ENCODE data around the gene MCC.

MCC gene

GRCh38 chr5:113163328-113163727 is 324.9 kb downstream of the MCC start:
- no peak for TF ChIP-seq EP300 (IDR thresholded peaks at IDR 0.05; ENCODE audit: borderline replicate concordance)
- TF ChIP-seq YY1 (IDR thresholded peaks at IDR 0.05; ENCODE audit: low read depth) = no peak
- no peak for TF ChIP-seq ZBTB7A (IDR thresholded peaks at IDR 0.05; ENCODE audit: low read depth)
- TF ChIP-seq MAX (IDR thresholded peaks at IDR 0.05) = no peak
- no peak for TF ChIP-seq RAD21 (IDR thresholded peaks at IDR 0.05; ENCODE audit: low read depth)
- TF ChIP-seq EGR1 (IDR thresholded peaks at IDR 0.05) = no peak
- no peak for TF ChIP-seq CREB1 (IDR thresholded peaks at IDR 0.05; ENCODE audit: low read depth)
- TF ChIP-seq TAF1 (IDR thresholded peaks at IDR 0.05; ENCODE audit: low read depth) = no peak
- TF ChIP-seq TCF12 (IDR thresholded peaks at IDR 0.05; ENCODE audit: low read depth) = no peak
- no peak for TF ChIP-seq USF1 (IDR thresholded peaks at IDR 0.05)
- TF ChIP-seq NFIC (IDR thresholded peaks at IDR 0.05) = no peak
- TF ChIP-seq FOXM1 (IDR thresholded peaks at IDR 0.05; ENCODE audit: borderline replicate concordance, low read depth) = no peak

- TF ChIP-seq NFIC (IDR thresholded peaks at IDR 0.05) = no peak
- no peak for TF ChIP-seq ZBTB7A (IDR thresholded peaks at IDR 0.05; ENCODE audit: low read depth)
- no peak for TF ChIP-seq CREB1 (IDR thresholded peaks at IDR 0.05; ENCODE audit: low read depth)
- no peak for TF ChIP-seq CEBPB (IDR thresholded peaks at IDR 0.05)
- TF ChIP-seq RAD21 (IDR thresholded peaks at IDR 0.05; ENCODE audit: low read depth) = no peak
- no peak for TF ChIP-seq MAX (IDR thresholded peaks at IDR 0.05)
- TF ChIP-seq FOXM1 (IDR thresholded peaks at IDR 0.05; ENCODE audit: borderline replicate concordance, low read depth) = no peak
- TF ChIP-seq TAF1 (IDR thresholded peaks at IDR 0.05; ENCODE audit: low read depth) = no peak
- no peak for TF ChIP-seq EGR1 (IDR thresholded peaks at IDR 0.05)
- no peak for TF ChIP-seq YY1 (IDR thresholded peaks at IDR 0.05; ENCODE audit: low read depth)
- no peak for TF ChIP-seq EP300 (IDR thresholded peaks at IDR 0.05; ENCODE audit: borderline replicate concordance)
- TF ChIP-seq TEAD4 (IDR thresholded peaks at IDR 0.05) = no peak
- TF ChIP-seq TCF12 (IDR thresholded peaks at IDR 0.05; ENCODE audit: low read depth) = no peak
- no peak for TF ChIP-seq USF1 (IDR thresholded peaks at IDR 0.05)
- no peak for TF ChIP-seq REST (IDR thresholded peaks at IDR 0.05; ENCODE audit: low read depth)
Measured at GRCh38 chr5:113162770-113163169, 325.5 kb downstream of the MCC start.

- TF ChIP-seq FOXM1 (IDR thresholded peaks at IDR 0.05; ENCODE audit: borderline replicate concordance, low read depth) = no peak
- TF ChIP-seq TAF1 (IDR thresholded peaks at IDR 0.05; ENCODE audit: low read depth) = no peak
Measured at GRCh38 chr5:113162208-113162607, 326.0 kb downstream of the MCC start.

GRCh38 chr5:113161806-113162205 is 326.4 kb downstream of the MCC start:
- TF ChIP-seq FOXM1 (IDR thresholded peaks at IDR 0.05; ENCODE audit: borderline replicate concordance, low read depth) (no peak), TAF1 (IDR thresholded peaks at IDR 0.05; ENCODE audit: low read depth) (no peak), ZBTB7A (IDR thresholded peaks at IDR 0.05; ENCODE audit: low read depth) (no peak), TCF12 (IDR thresholded peaks at IDR 0.05; ENCODE audit: low read depth) (no peak), CEBPB (IDR thresholded peaks at IDR 0.05) (no peak), CREB1 (IDR thresholded peaks at IDR 0.05; ENCODE audit: low read depth) (no peak), YY1 (IDR thresholded peaks at IDR 0.05; ENCODE audit: low read depth) (no peak), RAD21 (IDR thresholded peaks at IDR 0.05; ENCODE audit: low read depth) (no peak), TEAD4 (IDR thresholded peaks at IDR 0.05) (no peak), MAX (IDR thresholded peaks at IDR 0.05) (no peak), USF1 (IDR thresholded peaks at IDR 0.05) (no peak), NFIC (IDR thresholded peaks at IDR 0.05) (no peak)

GRCh38 chr5:113157886-113158285 is 330.4 kb downstream of the MCC start:
- no peak for TF ChIP-seq EGR1 (IDR thresholded peaks at IDR 0.05)
- TF ChIP-seq USF1 (IDR thresholded peaks at IDR 0.05) = no peak
- TF ChIP-seq CREB1 (IDR thresholded peaks at IDR 0.05; ENCODE audit: low read depth) = no peak
- TF ChIP-seq TEAD4 (IDR thresholded peaks at IDR 0.05) = no peak
- TF ChIP-seq ZBTB7A (IDR thresholded peaks at IDR 0.05; ENCODE audit: low read depth) = no peak
- no peak for TF ChIP-seq RAD21 (IDR thresholded peaks at IDR 0.05; ENCODE audit: low read depth)
- TF ChIP-seq REST (IDR thresholded peaks at IDR 0.05; ENCODE audit: low read depth) = no peak
- TF ChIP-seq EP300 (IDR thresholded peaks at IDR 0.05; ENCODE audit: borderline replicate concordance) = no peak

Measured in Ishikawa (cell line).